PC-3 (cell line): ENCODE results near the gene GTF2H1. TPM values are rescaled to one million over a fixed set of nuclear protein-coding genes. Genes with fewer than 3 reads are reported as not detected.

ENCODE experiments used
- ATAC-seq: fragments of 200-7000 bp; cut with Tn5 transposase; 2 replicates; pipeline ENCODE4 v1.9.1; 2020; ENCODE audit warnings: mild to moderate bottlenecking, moderate library complexity
- BruUV-seq: library from RNA; stranded (reverse); fragments of 400-500 nt; replicated peaks from 2 replicates; lab custom pipeline; 2021; lab: Mats Ljungman, UMichigan
- CTCF ChIA-PET: fragments of 300-600 bp; sonication (Branson Sonifier 250); formaldehyde crosslinking; loops from one replicate; lab custom pipeline; 2022; ENCODE audit warnings: antibody characterized with exemption; lab: Charles Lee
- POLR2A ChIA-PET: fragments of 300-600 bp; sonication (Branson Sonifier 250); formaldehyde crosslinking; loops from one replicate; lab custom pipeline; 2022; ENCODE audit warnings: antibody characterized with exemption; ENCODE audit not compliant: unreplicated experiment; lab: Charles Lee
- DNase-seq: peaks from one replicate; pipeline ENCODE4 v3.0.0-alpha.2; 2015
- H2AFZ ChIP-seq: fragments of 300-600 bp; sonication (generic); 2 replicates; pipeline ENCODE4 v1.6.0; 2016; ENCODE audit warnings: antibody characterized with exemption, low read length
- H3F3A ChIP-seq: fragments of 300-600 bp; sonication (generic); one replicate; pipeline ENCODE4 v1.6.0; 2017; ENCODE audit warnings: antibody characterized with exemption, low read length, control low read depth, mild to moderate bottlenecking; ENCODE audit not compliant: unreplicated experiment
- H3K27ac ChIP-seq: fragments of 300-600 bp; sonication (generic); 2 replicates; pipeline ENCODE4 v1.5.1; 2016; ENCODE audit warnings: mild to moderate bottlenecking, low read length
- H3K27me3 ChIP-seq: fragments of 300-600 bp; sonication (generic); 2 replicates; pipeline ENCODE4 v1.6.1; 2016; ENCODE audit warnings: low read length, mixed read lengths
- H3K36me3 ChIP-seq: fragments of 300-600 bp; sonication (generic); 2 replicates; pipeline ENCODE4 v1.6.1; 2016; ENCODE audit warnings: low read depth, mixed run types, low read length, mixed read lengths
- H3K4me1 ChIP-seq: fragments of 300-600 bp; sonication (generic); 2 replicates; pipeline ENCODE4 v1.5.1; 2016; ENCODE audit warnings: low read length; ENCODE audit not compliant: insufficient read depth
- H3K4me2 ChIP-seq: fragments of 300-600 bp; sonication (generic); 2 replicates; pipeline ENCODE4 v1.6.0; 2016; ENCODE audit warnings: low read length
- H3K4me3 ChIP-seq: fragments of 300-600 bp; sonication (generic); 2 replicates; pipeline ENCODE4 v1.5.1; 2016; ENCODE audit warnings: mild to moderate bottlenecking, low read length, mixed read lengths
- H3K79me2 ChIP-seq: fragments of 300-600 bp; sonication (generic); 2 replicates; pipeline ENCODE4 v1.6.1; 2017; ENCODE audit warnings: low read length, mixed read lengths
- H3K9ac ChIP-seq: fragments of 300-600 bp; sonication (generic); 2 replicates; pipeline ENCODE4 v1.6.0; 2016; ENCODE audit warnings: mild to moderate bottlenecking, low read length
- H3K9me2 ChIP-seq: fragments of 300-600 bp; sonication (generic); replicated peaks from 2 replicates; pipeline ENCODE4 v1.6.1; 2016; ENCODE audit warnings: mixed run types, low read length, mixed read lengths
- H3K9me3 ChIP-seq: fragments of 300-600 bp; sonication (generic); 2 replicates; pipeline ENCODE4 v1.6.1; 2016; ENCODE audit warnings: low read length, mixed read lengths
- H4K20me1 ChIP-seq: fragments of 300-600 bp; sonication (generic); 2 replicates; pipeline ENCODE4 v1.6.1; 2016; ENCODE audit warnings: low read length, mixed read lengths
- CTCF ChIP-seq: fragments of 300-600 bp; sonication (generic); conservative IDR thresholded peaks from 2 replicates; pipeline ENCODE4 v1.5.1; 2017; ENCODE audit warnings: antibody characterized with exemption, low read depth, mild to moderate bottlenecking, low read length
- EZH2 ChIP-seq: fragments of 300-600 bp; sonication (generic); IDR thresholded peaks from one replicate; pipeline ENCODE4 v1.6.1; 2017; ENCODE audit warnings: antibody characterized with exemption, mild to moderate bottlenecking, low read length; ENCODE audit not compliant: unreplicated experiment
- EZH2phosphoT487 ChIP-seq: fragments of 300-600 bp; sonication (generic); IDR thresholded peaks from 2 replicates; pipeline ENCODE4 v1.6.1; 2018; ENCODE audit warnings: mild to moderate bottlenecking, antibody characterized with exemption, low read length, borderline replicate concordance
- intact Hi-C: fragments of 100-400 bp; cut with micrococcal nuclease; formaldehyde crosslinking; loops from 2 replicates; pipeline ENCODE4 v1.9.0; 2023
- total RNA-seq: library from RNA; depleted of rRNA; stranded (reverse); fragments of >200 nt; gene quantifications from 2 replicates; pipeline ENCODE4 v1.2.3, GENCODE V29; 2014

The GTF2H1 gene
- total RNA-seq, 1 experiment from 2014 or later = 32.7 TPM

- no peaks in the 10 kb centered on the region for H3K9me3 ChIP-seq
- intact Hi-C loops = no loop called here
- TF ChIP-seq EZH2 (no peak), EZH2phosphoT487 (no peak), CTCF (no peak)
- no peak overlapping the region for H3K4me2 ChIP-seq
- ChIA-PET POLR2A (no interaction called here), CTCF (no interaction called here)
- ATAC-seq (no peak), DNase-seq (no peak)
- no peak overlapping the region for H3K4me3 ChIP-seq
- H3K4me1 ChIP-seq = no peaks in the 10 kb centered on the region
- no peak overlapping the region for H3K27ac ChIP-seq
- peaks cover 10% of the 10 kb centered on the region for H3K36me3 ChIP-seq
- H3F3A ChIP-seq = no peaks in the 10 kb centered on the region
- no peaks in the 10 kb centered on the region for H3K79me2 ChIP-seq
- no TSS peak for BruUV-seq
- no peak overlapping the region for H3K9ac ChIP-seq
- no peaks in the 10 kb centered on the region for H3K27me3 ChIP-seq
- no peaks in the 10 kb centered on the region for H3K9me2 ChIP-seq
- H4K20me1 ChIP-seq = no peaks in the 10 kb centered on the region
- H2AFZ ChIP-seq = no peak overlapping the region
Measured at GRCh38 chr11:18288911-18289310, 33.5 kb upstream of the GTF2H1 start.

- POLR2A ChIA-PET = no interaction called here
- no peak for ATAC-seq
- peaks cover 43% of the 10 kb centered on the region for H3K36me3 ChIP-seq
Measured at GRCh38 chr11:18294862-18295261, 27.5 kb upstream of the GTF2H1 start.

More at GRCh38 chr11:18294862-18295261, 27.5 kb upstream of the GTF2H1 start:
- no peaks in the 10 kb centered on the region for H3K79me2 ChIP-seq
- no peak for DNase-seq
- H3K27me3 ChIP-seq = no peaks in the 10 kb centered on the region
- no peak overlapping the region for H3K4me3 ChIP-seq
- no peak for TF ChIP-seq EZH2phosphoT487
- no peak for TF ChIP-seq CTCF
- no peak for TF ChIP-seq EZH2
- H3K9ac ChIP-seq = no peak overlapping the region
- BruUV-seq = no TSS peak
- H3K4me1 ChIP-seq = no peaks in the 10 kb centered on the region
- H3K9me2 ChIP-seq = no peaks in the 10 kb centered on the region
- intact Hi-C loops = no loop called here
- H3K27ac ChIP-seq = no peak overlapping the region
- H4K20me1 ChIP-seq = no peaks in the 10 kb centered on the region
- no peak overlapping the region for H2AFZ ChIP-seq
- H3K9me3 ChIP-seq = no peaks in the 10 kb centered on the region
- no peaks in the 10 kb centered on the region for H3F3A ChIP-seq
- CTCF ChIA-PET = no interaction called here
- no peak overlapping the region for H3K4me2 ChIP-seq
